ENCODE measurements around the gene ZNF804B. TPM values are rescaled to one million over a fixed set of nuclear protein-coding genes. Genes with fewer than 3 reads are reported as not detected.

Gene ZNF804B
- total and polyA plus RNA-seq, 9 of the 15 experiments (the other 6 are each of a cell fraction or from before 2014, with no cell fraction given), result 0.04 to 0.22 (median 0.09) TPM; not detected in 6

DNA sequence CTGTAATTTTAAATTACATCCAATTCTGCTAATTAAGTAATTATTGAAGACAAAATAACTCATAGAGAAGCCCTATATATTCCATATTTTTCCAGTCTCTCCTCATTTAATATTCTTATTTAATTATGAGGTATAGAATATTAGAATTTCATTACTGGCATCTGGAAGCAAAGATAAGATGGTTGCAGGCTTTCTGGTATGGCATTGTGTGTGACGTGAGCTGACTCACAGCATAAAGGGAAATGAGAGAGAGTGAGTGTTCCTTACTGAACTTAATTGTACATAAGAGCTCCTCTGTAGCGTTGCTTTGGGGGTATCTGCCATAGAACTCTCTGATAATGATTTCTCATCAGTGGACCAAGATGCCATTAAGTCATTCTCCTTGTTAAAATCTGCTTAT is 163.4 kb downstream of the ZNF804B start:
- H2AFZ ChIP-seq (ENCODE audit: low read depth, low read length), result no peak overlapping the region
- intact Hi-C loops (cut with micrococcal nuclease) (no loop called here), in situ Hi-C loops (cut with MboI) (no loop called here)
- TF ChIP-seq, protein P1, sequence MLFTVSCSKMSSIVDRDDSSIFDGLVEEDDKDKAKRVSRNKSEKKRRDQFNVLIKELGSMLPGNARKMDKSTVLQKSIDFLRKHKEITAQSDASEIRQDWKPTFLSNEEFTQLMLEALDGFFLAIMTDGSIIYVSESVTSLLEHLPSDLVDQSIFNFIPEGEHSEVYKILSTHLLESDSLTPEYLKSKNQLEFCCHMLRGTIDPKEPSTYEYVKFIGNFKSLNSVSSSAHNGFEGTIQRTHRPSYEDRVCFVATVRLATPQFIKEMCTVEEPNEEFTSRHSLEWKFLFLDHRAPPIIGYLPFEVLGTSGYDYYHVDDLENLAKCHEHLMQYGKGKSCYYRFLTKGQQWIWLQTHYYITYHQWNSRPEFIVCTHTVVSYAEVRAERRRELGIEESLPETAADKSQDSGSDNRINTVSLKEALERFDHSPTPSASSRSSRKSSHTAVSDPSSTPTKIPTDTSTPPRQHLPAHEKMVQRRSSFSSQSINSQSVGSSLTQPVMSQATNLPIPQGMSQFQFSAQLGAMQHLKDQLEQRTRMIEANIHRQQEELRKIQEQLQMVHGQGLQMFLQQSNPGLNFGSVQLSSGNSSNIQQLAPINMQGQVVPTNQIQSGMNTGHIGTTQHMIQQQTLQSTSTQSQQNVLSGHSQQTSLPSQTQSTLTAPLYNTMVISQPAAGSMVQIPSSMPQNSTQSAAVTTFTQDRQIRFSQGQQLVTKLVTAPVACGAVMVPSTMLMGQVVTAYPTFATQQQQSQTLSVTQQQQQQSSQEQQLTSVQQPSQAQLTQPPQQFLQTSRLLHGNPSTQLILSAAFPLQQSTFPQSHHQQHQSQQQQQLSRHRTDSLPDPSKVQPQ (CRISPR knock-in tag; IDR thresholded peaks at IDR 0.05; ENCODE audit: borderline replicate concordance), result no peak
- TF ChIP-seq ETV5 (CRISPR knock-in tag; IDR thresholded peaks at IDR 0.05; ENCODE audit: low read depth), result no peak
- TF ChIP-seq ZNF316 (IDR thresholded peaks at IDR 0.05), result no peak
- no TSS peak for BruUV-seq (replicated peaks)
- no peaks in the 10 kb centered on the region for H3K36me3 ChIP-seq (ENCODE audit: control insufficient read depth, insufficient read depth, low read length)
- no peaks in the 10 kb centered on the region for H3K9me3 ChIP-seq (replicated peaks; ENCODE audit: control insufficient read depth, insufficient read depth, low read depth, low read length)
- no peaks in the 10 kb centered on the region for H3K27me3 ChIP-seq (ENCODE audit: control insufficient read depth in 2 of 2, insufficient read depth in 2 of 2, low read length in 2 of 2)
- H3K4me1 ChIP-seq (replicated peaks in 1 of 2; ENCODE audit: control insufficient read depth in 2 of 2, insufficient read depth in 2 of 2, low read length in 2 of 2), result no peaks in the 10 kb centered on the region
- 0% methylated on average over 2 of the region's 2 CpGs for WGBS (ENCODE audit: insufficient coverage, low coverage, missing lambda C conversion rate)
- no peak overlapping the region for H3K27ac ChIP-seq (ENCODE audit: extremely low read depth, low read depth, low read length)
- no peak for FAIRE-seq
- DNase-seq (ENCODE audit: extremely low read depth in 1 of 4, low spot score in 3 of 4), result no peak
- ChIA-PET POLR2A (interaction anchor here (0.7 kb wide), 1 partner anchor 1415 kb away, joined by 3 read pairs; no protein-coding TSS in a partner anchor), CTCF (ENCODE audit: low intra/inter-chr PET ratio) (no interaction called here)
- H3K4me3 ChIP-seq, result no peak overlapping the region
- H4K20me1 ChIP-seq (replicated peaks; ENCODE audit: control insufficient read depth, insufficient read depth, low read length), result no peaks in the 10 kb centered on the region
- H3K9me1 ChIP-seq (ENCODE audit: control insufficient read depth, insufficient read depth, low read length), result no peaks in the 10 kb centered on the region
- no peak overlapping the region for H3K9ac ChIP-seq (ENCODE audit: insufficient read depth in 1 of 2, low read depth in 2 of 2, low read length in 2 of 2)
- no peaks in the 10 kb centered on the region for H3K79me2 ChIP-seq (ENCODE audit: control insufficient read depth, insufficient read depth, low read length)
- no peak for ATAC-seq
- no peak overlapping the region for H3K4me2 ChIP-seq (ENCODE audit: insufficient read depth, low read length)

- H3K4me1 ChIP-seq (replicated peaks in 1 of 2; ENCODE audit: control insufficient read depth in 2 of 2, insufficient read depth in 2 of 2, low read length in 2 of 2), result no peaks in the 10 kb centered on the region
- CTCF ChIA-PET (ENCODE audit: low intra/inter-chr PET ratio), result no interaction called here
- no TSS peak for BruUV-seq (replicated peaks)
- no peaks in the 10 kb centered on the region for H3K27me3 ChIP-seq (ENCODE audit: control insufficient read depth in 2 of 2, insufficient read depth in 2 of 2, low read length in 2 of 2)
- H3K4me2 ChIP-seq (ENCODE audit: insufficient read depth, low read length), result no peak overlapping the region
- ATAC-seq (no peak), FAIRE-seq (no peak), DNase-seq (ENCODE audit: extremely low read depth in 1 of 4, low spot score in 3 of 4) (no peak)
- H3K36me3 ChIP-seq (ENCODE audit: control insufficient read depth, insufficient read depth, low read length), result no peaks in the 10 kb centered on the region
- intact Hi-C loops (cut with micrococcal nuclease), result no loop called here
- H3K79me2 ChIP-seq (ENCODE audit: control insufficient read depth, insufficient read depth, low read length), result no peaks in the 10 kb centered on the region
- POLR2A ChIA-PET, result no interaction called here
- H4K20me1 ChIP-seq (replicated peaks; ENCODE audit: control insufficient read depth, insufficient read depth, low read length), result no peaks in the 10 kb centered on the region
- no peak overlapping the region for H2AFZ ChIP-seq (ENCODE audit: low read depth, low read length)
- no peak overlapping the region for H3K27ac ChIP-seq (ENCODE audit: extremely low read depth, low read depth, low read length)
- H3K9me3 ChIP-seq (replicated peaks; ENCODE audit: control insufficient read depth, insufficient read depth, low read depth, low read length), result no peaks in the 10 kb centered on the region
- no peak overlapping the region for H3K9ac ChIP-seq (ENCODE audit: insufficient read depth in 1 of 2, low read depth in 2 of 2, low read length in 2 of 2)
- in situ Hi-C loops (cut with MboI), result no loop called here
- TF ChIP-seq ASH1L (IDR thresholded peaks at IDR 0.05; ENCODE audit: borderline replicate concordance, low read depth, partially characterized antibody), result no peak
- no peak for TF ChIP-seq ZNF766 (CRISPR knock-in tag; conservative IDR thresholded peaks at IDR 0.05)
- TF ChIP-seq NKRF (IDR thresholded peaks at IDR 0.05; ENCODE audit: borderline replicate concordance), result no peak
- no peak for TF ChIP-seq MYC (IDR thresholded peaks at IDR 0.05; ENCODE audit: low read depth, low read length)
- no peak for TF ChIP-seq MYC (CRISPR knock-in tag; IDR thresholded peaks at IDR 0.05; ENCODE audit: borderline replicate concordance, low read depth)
- no peak for TF ChIP-seq CEBPG (CRISPR knock-in tag; IDR thresholded peaks at IDR 0.05)
- no peak for TF ChIP-seq CEBPG (tag; conservative IDR thresholded peaks at IDR 0.05 in 1 of 2, IDR thresholded peaks at IDR 0.05 in 1 of 2)
- no peak for TF ChIP-seq EP400 (IDR thresholded peaks at IDR 0.05)
- no peaks in the 10 kb centered on the region for H3K9me1 ChIP-seq (ENCODE audit: control insufficient read depth, insufficient read depth, low read length)
- H3K4me3 ChIP-seq, result no peak overlapping the region
Observed at GRCh38 chr7:88928276-88928675, 168.8 kb downstream of the ZNF804B start.

Measured in K562 (cell line).